GM12891 (cell line): ENCODE measurements around the gene MOB3B.

Experiments used
- POLR2AphosphoS5 ChIP-seq: IDR thresholded peaks from 2 replicates; pipeline ENCODE4 v1.6.1; 2011; ENCODE audit warnings: low read depth, low read length, control low read depth
- TAF1 ChIP-seq: IDR thresholded peaks from 2 replicates; pipeline ENCODE4 v1.6.1; 2011; ENCODE audit warnings: low read depth, low read length, control low read depth

DNA sequence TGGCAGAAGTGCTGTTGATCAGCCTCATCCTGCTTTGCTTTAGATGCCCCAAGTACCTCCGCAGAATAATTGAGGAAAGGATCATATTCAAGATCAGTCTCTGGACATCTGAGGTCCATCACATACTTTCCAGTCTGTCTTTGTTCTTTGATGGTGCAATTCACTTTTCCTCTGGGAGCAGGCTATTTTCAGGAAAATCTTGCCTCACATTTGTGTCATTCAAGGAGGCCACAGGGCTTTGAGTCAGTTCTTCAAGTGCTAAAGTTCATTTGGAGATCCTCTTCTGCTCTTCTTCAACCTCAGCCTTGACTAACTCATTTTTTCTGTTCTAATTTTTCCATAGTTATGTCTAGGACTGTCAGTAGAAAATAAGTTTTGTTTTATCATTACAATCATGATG lies 251.2 kb downstream of the MOB3B start:
- TF ChIP-seq TAF1 (no peak), POLR2AphosphoS5 (no peak)
